UCSD-AML1 (cell line): Measurements from ENCODE around the gene CTNNA2.

ENCODE experiments used
- DNase-seq: peaks from one replicate; lab custom pipeline; 2025; ENCODE audit not compliant: unreplicated experiment; lab: John Stamatoyannopoulos, UW

CTNNA2 gene

DNA sequence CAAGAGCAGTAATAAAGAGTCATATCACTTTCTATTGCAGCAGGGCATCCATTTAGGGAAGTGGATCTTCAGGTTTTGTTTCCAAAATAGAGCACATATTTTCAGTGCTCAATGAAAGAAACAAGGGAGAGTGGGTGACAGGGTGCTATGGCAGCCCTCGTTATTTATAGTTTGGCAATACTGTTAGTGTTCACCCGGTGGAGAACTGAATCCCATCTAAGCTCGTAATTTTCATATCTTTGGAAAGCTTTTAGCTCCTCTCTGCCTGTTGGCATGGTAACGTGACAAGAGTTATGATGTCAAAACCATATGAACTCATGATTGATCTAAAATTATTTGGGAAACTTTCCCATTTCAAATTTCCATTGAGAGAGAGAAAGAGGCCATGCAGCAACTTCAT lies 459.8 kb downstream of the CTNNA2 start:
- no peak for DNase-seq

DNA sequence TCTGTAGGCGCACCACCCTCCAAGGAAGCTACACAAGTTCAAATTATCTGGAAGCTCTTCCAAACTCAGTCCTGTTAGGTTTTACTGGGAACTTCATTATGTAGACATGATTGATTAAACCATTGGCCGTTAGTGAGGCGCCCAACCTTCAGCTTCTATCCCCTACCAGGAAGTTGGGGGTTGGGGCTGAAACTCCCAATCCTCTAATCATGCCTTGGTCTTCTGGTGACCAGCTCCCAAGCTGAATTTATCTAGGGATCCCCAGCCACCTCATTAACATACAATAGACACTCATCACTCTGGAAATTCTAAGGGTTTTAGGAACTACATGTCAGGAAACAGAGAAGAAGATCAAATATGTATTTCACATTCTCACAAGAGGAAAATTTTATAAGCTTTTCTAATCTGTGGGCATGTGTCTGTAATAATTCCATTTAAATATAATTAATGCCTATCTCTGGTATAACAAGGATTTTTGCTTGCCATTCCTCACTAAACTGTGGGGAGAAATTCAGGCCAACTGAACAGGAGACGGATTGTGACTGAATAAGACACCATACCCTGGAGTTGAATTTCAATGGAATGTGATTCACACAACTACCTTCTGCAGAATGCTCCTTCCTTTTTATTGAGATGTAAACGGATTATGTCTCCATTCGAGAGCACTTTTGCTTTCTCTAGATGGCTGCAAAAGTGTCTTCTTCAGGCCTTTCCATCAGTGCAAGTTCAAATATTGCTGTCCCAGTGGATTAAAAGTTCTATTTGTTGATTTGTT lies 463.1 kb downstream of the CTNNA2 start:
- DNase-seq: no peak

DNA sequence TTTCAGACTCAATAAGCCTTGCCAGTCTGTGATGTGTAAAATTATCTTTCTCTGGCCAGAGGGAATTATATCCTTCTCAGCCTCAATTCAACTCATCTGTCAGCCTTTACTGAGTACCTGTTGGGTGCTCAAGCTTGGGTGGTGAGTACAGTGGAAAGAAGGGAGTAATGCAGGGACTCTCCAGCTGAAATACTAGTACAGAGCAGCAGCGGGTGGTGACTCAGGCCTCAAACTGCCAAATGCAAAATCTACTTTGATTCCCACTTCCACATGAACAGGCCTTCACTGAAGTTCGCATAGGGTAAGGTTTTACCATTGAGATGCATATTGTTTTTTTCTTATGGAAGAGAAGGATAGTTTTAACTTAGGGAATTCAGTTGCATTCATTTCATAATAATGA lies 464.9 kb downstream of the CTNNA2 start:
- DNase-seq: no peak

DNA sequence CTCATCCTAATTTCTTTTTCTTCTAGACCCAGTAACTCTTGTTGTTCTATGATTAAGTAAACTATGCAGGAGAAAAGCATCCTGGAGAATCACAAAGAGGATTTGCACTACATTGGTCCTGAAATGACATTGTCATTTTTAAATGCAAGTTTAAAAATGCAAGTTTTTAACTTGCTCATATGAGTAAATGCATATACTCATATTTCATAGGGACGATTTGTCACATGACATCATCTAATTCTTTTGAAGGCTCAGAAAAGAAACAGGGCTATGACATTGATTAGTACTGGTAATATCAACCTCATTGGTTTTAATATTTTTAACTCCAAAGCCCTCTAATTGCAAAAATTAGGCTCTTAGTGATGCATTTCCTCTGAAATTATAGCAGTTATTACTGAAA lies 467.3 kb downstream of the CTNNA2 start:
- DNase-seq: no peak

DNA sequence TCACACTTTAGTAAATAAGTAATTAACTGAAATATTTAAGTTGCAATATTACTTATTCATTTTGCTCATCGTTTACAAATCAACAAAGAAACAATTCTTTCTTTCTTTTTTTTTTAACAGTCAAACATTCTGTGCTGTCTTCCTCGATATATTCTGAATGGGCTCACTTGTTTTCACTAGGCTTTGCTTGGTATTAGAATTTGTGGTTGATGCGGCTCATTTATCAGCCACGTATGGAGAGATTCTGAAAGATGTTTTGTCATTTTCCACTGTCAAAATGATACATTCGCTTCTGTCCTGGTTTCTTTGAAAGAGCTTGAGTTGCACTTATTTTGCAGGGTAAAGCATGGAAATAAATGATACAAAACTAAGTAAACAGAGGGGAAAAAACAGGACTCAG lies 468.0 kb downstream of the CTNNA2 start:
- DNase-seq: no peak

DNA sequence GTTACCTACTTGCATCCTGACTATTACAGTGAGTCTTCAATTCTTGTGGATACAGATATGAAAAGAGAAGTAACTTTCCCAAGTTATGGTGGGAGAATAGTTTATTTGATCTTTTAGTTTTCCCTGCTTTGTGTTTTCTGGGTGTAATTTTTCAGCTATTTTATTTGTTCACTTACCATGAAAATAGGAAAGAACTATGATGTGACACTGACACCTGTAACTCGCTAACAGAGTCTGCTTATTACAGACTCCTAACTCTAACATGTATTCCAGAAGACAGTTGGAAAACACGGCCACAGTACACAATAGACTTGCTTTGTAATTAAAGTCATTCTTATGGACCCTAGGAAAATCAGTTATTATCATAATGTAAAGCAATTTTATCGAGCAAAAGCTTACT lies 468.5 kb downstream of the CTNNA2 start:
- DNase-seq: no peak

DNA sequence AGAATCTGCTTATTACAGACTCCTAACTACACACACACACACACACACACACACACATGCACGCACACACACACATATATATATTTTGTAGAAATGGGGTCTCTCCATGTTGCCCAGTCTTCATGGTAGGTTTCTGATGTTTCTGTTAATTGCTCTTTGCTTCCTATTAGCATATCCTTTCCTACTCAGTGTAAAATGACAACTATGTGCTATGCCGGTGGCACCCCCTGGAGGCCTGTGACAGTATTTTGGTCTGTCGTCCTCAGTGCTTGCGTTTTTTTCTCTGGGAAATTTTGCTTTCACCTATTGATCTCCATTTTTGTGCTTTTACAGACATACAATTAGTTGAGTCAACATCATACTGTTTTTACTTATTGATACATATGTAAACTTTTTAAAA lies 469.6 kb downstream of the CTNNA2 start:
- DNase-seq: no peak

DNA sequence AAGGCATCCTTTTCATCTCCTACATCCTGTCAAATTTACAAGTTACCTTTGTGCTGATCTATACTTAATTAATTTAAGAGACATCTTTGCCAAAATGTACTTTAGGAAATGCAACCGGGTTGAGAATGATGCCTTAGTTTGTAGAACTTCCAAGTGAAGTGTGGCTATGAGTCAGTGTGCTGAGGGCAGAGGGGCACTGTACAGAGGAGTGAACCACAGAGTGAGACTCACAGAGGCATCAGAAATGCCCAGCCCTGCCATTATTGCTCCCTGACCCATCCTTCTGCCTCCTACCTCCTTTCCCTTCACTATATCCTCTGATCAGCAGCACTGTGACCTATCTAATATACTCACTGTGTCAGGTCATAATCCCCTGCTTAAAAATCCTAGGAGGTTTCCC lies 471.6 kb downstream of the CTNNA2 start:
- DNase-seq: no peak

DNA sequence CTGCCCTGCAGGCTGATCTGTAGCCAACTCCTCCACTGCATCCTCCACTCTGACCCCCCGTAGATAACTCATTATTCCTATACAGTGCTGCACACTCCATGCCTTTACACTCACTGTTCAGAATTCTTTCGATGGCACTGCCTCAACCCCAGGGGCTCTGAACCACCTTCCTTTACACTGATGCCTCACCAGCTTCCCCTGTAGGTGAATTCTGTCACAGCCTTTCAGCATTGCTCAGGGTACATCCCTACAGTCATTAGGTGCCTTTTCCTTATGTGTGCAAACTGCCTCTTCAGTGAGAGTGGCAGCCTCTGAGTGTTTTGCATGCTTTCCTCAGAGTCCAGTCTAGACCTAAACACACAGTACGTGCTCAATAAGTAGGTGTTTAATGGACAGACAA lies 472.3 kb downstream of the CTNNA2 start:
- DNase-seq: no peak

DNA sequence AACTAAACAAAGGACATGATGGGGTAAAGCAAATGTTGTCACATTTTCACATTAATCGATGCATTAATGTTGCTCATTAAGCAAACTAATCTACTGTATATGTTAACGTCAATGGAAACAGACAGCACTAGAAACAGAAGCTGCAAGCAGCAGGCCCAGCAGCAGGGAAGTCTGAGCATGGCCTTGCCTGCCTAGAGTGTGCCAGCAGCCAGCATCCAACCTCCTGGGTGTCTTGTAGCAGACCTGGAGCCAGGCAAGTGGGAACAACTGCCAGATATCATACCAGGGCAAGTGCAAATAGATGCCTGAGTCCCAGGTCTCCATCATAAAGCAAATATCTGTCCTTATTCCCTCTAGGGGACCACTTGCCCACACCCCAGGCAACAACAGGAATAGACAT lies 472.7 kb downstream of the CTNNA2 start:
- DNase-seq: no peak

DNA sequence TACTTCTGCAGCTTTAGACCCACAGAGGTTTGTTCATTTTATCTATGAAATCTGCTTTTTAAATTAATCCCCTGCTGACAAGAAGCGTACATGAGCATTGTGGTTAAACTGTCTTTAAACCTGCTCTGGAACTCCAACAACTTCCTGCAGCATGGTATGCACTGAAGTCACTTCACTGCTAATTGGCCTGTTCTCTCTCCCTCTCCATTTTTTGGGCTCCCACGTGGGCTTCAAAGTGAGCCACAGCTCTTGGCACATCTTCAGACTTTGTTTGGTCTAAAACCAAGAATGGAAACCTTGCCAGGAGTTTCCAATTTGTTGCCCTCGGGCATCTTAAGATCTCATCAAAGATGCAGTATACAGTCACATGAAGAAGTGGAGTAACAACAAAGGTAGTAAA lies 480.3 kb downstream of the CTNNA2 start:
- DNase-seq: no peak

DNA sequence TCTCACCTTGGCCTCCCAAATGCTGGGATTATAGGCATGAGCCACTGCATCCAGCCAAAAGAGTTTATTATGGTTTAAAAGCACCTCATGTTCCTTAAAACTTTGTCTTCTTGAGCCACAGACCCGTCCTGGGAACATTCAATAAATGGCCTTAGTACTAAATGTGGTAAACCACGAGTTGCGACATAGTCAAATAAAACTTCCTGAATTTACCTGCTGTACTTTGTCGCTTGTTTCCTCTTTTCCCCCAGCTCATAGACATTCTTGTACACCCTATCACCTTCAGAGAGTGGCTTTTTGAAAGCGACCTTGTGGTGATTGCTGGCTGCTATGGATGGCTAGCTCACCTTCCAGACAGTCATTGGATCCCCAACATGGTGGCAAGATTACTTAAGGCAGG lies 481.3 kb downstream of the CTNNA2 start:
- DNase-seq: no peak

DNA sequence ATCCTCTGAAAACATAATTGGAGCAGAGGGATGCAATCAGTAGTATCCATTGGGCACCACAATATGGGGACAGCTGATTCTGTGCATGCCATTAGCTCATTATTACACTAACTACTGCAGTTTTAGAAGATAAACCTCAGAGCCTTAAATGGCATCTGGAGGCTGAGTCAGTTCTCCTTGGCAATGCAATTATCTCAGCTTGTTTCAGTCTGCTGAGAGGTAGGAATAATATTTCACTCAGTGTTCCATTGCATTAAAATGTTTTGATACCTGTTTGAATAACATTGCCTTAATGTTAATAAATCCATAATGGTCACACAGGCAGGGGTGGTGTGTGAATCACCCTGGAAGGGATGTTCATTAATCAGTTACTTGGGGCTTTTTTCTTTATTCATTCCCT lies 482.1 kb downstream of the CTNNA2 start:
- DNase-seq: no peak

DNA sequence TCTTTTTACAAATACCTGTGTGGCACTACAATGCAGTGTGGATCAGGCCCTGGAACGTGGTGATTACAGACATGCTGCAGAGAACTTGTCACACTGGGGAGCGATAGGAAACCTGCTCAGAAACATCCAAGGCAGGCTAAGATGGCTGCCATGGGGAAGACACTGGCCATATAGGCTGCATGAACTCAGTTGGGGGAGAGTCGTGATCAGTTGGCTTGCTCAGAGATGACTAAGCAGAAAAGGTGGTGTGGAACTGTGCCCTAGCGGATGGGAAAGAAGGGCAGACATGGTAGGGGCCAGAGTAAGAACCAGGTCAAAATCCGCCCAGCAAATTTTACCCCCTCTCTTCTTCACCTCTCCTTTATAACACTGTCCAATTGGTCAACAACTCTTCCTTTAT lies 483.9 kb downstream of the CTNNA2 start:
- no peak for DNase-seq

DNA sequence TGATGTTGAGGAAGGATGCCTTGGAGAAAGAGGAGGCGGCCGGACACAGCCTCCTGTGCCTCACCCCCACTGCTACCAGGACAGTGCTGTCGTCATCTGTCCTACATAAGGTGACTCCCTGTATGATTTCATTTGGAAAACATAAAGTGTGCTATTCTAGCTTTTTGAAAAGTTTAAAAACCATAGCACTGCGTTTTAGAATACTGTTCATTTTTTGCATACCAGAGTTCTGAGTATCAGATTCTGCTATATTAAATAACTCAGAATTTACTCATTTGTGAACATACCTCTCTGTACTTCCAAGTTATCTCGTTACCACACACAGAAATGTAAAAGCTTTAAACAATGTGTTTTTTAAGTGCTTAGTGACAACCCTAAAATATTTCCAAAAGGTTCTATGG lies 488.9 kb downstream of the CTNNA2 start:
- no peak for DNase-seq

DNA sequence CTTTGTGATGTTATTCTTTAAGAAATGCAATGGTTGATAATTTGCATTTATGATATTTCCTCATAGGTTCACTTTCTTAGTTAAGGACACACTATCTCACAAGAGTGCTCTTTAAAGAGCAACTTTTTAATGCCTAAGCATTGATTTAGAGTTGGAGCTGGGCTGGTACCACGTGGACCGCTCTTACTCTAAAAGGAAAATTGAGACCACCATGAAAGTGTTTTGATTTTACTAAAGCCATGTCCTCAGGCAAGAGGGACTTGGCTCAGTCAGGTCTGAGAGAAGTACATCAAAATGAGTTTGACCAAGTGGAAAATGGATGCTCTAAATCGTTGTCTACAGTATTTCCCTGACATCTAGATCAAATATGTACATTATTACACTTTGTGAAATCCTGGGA lies 489.3 kb downstream of the CTNNA2 start:
- DNase-seq: no peak

DNA sequence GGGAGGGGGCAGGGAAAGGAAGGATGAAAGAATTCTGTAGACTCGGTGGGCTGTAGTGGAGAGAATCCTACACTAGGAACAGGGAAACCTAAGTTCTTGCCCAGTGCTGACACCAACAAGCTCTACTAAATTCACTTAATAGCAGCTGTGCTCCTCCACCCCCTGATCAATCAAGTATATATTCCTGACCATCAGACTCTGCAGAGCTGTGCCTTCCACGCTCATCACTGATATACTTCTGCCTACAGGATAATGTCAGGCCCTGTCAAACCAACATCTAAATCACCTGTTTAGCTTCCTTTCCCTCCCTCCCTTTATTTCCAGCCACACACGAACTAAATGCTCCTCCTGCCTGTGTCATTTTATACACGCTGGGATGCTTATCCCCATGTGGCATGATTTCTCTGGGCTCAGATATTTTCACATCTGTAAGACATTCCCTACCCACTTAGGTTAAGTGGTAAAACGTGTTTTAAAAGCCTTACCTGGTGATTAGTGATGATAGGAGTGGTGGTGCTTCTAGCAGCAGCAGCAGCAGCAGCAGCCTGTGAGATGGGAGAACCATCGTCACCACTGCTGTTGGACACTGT lies 489.8 kb downstream of the CTNNA2 start:
- DNase-seq: no peak

DNA sequence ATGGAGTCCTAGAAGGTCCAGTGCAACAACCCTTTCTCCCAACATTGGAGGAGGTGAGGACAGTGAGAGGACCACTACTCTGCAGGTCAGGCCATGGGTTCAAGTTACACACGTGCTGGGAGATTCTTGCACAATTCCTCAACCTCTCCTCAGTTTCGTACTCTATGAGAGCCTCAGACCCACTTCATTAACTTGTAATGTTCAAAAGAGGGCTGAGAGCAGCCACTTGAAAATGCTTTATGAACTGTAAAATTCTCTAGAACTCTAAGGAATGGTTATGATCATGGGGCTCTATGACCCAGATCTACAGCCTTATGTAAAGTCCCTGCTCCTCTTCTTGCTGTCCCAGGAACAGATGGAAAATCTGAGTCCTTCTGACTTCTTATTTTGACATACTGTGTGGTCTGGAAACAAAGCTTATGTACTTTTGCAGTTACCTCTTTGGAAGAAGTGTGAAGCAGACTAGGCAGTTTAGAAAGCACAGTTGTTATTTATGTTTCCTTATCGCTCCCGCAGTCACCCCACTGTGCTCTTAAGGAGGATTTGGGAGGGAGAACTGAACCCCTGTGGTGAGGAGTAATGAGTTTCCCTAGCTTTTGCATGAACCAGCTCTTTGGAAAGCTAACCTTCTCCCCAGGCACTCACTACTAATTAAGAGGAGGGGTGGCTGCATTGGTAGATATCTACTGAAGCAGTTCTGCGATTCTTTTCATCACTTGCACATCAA lies 495.1 kb downstream of the CTNNA2 start:
- DNase-seq: no peak

DNA sequence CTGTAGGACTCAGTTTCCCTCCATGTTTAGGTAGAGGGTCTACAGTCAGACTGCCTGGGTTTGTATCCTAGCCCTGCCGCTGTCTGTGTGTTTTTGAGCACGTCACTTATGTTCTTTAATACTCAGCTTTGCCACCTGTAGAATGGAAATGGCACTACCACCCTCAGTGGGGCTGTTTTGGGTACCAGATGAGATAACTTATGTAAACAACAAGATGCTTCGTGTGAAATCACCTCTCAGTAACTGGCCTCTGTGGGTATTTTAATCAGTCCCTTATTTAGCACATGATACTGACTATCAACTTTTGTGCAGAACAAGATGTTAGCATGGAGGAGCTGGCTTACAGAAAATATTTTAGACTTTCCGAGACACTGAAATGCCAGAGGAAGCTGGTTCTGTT lies 495.7 kb downstream of the CTNNA2 start:
- no peak for DNase-seq

DNA sequence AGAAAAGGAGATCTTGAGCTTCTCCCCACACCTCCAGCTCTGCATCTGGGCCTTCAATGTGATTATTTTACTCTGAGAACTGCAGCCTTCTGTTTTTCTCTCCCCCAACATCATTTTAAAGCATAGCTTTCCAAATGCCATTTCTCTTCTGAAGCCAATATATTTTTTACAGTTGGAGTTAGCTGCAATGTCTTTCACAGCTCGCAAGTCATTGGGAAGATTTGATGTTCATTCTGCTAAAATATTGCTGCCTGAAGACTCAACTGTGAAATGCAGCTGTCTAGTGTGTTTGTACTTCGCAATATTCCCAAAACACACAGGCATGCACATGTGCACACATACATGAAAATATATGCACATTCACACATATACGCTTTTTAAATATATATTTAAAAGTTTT lies 496.4 kb downstream of the CTNNA2 start:
- no peak for DNase-seq

DNA sequence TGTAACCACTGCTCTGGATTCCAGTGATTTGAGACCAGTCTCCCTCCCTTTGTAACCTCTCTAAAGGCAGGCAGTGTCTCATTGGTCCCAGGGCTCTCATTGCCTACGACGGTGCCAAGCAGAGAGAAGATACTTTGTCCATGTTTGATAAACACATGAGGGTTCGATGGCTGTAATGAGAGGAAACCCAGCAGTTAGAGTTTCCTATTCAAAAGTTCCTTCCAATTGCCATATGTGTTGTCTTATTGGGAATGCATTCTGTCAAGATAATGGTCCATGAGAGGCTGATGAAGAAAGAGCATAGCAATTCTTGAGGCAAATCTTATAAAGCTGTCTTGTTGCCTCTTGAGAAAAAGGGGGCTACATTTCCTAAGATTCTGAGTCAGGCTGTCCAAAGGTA lies 499.2 kb downstream of the CTNNA2 start:
- no peak for DNase-seq

DNA sequence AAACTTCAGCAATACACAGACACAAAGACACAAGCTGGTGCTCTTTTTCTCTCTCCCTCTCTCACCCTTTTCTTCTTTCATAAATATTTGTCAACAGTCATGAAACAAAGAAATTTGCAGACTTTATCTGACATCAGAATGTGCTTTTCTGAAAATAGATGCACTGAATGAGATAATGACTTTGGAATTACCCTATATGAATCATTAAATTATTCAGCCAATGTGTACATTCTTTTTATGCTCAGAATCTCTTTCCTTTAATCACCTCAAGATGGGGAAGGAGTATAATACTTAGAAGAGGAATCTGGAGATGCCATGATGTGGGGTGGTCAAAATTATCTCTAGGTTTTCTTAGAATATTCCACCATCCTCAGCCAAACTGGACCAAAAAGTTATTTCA lies 501.8 kb downstream of the CTNNA2 start:
- DNase-seq: no peak
